A673 (cell line): ENCODE measurements around the gene ZCCHC24. TPM values are rescaled to one million over a fixed set of nuclear protein-coding genes. Genes with fewer than 3 reads are reported as not detected.

ENCODE experiments used
- BruUV-seq: library from RNA; stranded (reverse); fragments of 400-500 nt; replicated peaks from 2 replicates; lab custom pipeline; 2021; lab: Mats Ljungman, UMichigan
- CTCF ChIA-PET: fragments of 300-600 bp; sonication (Branson Sonifier 250); formaldehyde crosslinking; loops from one replicate; lab custom pipeline; 2022; ENCODE audit warnings: antibody characterized with exemption; lab: Charles Lee
- POLR2A ChIA-PET: fragments of 300-600 bp; sonication (Branson Sonifier 250); formaldehyde crosslinking; loops from one replicate; lab custom pipeline; 2022; ENCODE audit warnings: antibody characterized with exemption; ENCODE audit not compliant: low non-redundant PET; lab: Charles Lee
- DNase-seq: peaks from one replicate; pipeline ENCODE4 v3.0.0-alpha.2; 2015; ENCODE audit warnings: low spot score
- H3K27ac ChIP-seq: fragments of 200-600 bp; sonication (generic); 2 replicates; pipeline ENCODE4 v1.5.1; 2016; ENCODE audit warnings: mixed run types, low read depth, mild to moderate bottlenecking, mixed read lengths, antibody characterized with exemption, low read length; ENCODE audit not compliant: poor library complexity, severe bottlenecking
- H3K27me3 ChIP-seq: fragments of 200-600 bp; sonication (generic); replicated peaks from 2 replicates; pipeline ENCODE4 v1.6.1; 2017; ENCODE audit warnings: mixed run types, low read depth, mild to moderate bottlenecking, mixed read lengths, antibody characterized with exemption, low read length; ENCODE audit not compliant: insufficient read depth, poor library complexity
- H3K36me3 ChIP-seq: fragments of 200-600 bp; sonication (generic); 2 replicates; pipeline ENCODE4 v1.6.1; 2016; ENCODE audit warnings: mixed run types, mild to moderate bottlenecking, mixed read lengths, antibody characterized with exemption, low read length; ENCODE audit not compliant: insufficient read depth, poor library complexity, severe bottlenecking
- H3K4me1 ChIP-seq: fragments of 200-600 bp; sonication (generic); 2 replicates; pipeline ENCODE4 v1.6.1; 2017; ENCODE audit warnings: mixed run types, mild to moderate bottlenecking, mixed read lengths, antibody characterized with exemption, low read length; ENCODE audit not compliant: insufficient read depth, poor library complexity, severe bottlenecking
- H3K4me3 ChIP-seq: fragments of 200-600 bp; sonication (generic); 2 replicates; pipeline ENCODE4 v1.5.1; 2016; ENCODE audit warnings: low read depth, mixed run types, mild to moderate bottlenecking, mixed read lengths, low read length; ENCODE audit not compliant: poor library complexity, severe bottlenecking
- H3K9me3 ChIP-seq: fragments of 200-600 bp; sonication (generic); 2 replicates; pipeline ENCODE4 v1.6.1; 2016; ENCODE audit warnings: mixed run types, low read depth, mild to moderate bottlenecking, mixed read lengths, antibody characterized with exemption, low read length; ENCODE audit not compliant: poor library complexity, severe bottlenecking
- EZH2 ChIP-seq: fragments of 200-600 bp; sonication (generic); IDR thresholded peaks from 2 replicates; pipeline ENCODE4 v1.6.1; 2017; ENCODE audit warnings: borderline replicate concordance, low read depth, mild to moderate bottlenecking, mixed read lengths, antibody characterized with exemption, low read length; ENCODE audit not compliant: poor library complexity, severe bottlenecking
- intact Hi-C: fragments of 100-400 bp; cut with micrococcal nuclease; formaldehyde crosslinking; loops from one replicate; pipeline ENCODE4 v1.10.0; 2022; ENCODE audit not compliant: unreplicated experiment
- total RNA-seq: library from RNA; stranded (reverse); gene quantifications from 2 replicates; pipeline ENCODE4 v1.2.3, GENCODE V29; 2021
- TF ChIP-seq, protein P1 (sequence below): fragments of 300-800, 200-600 bp; sonication (generic); conservative IDR thresholded peaks from 2 replicates; pipeline ENCODE4 v1.5.1; 2017; ENCODE audit warnings: low read depth, mild to moderate bottlenecking, antibody characterized with exemption, low read length, moderate library complexity, mixed read lengths

Gene ZCCHC24
- total RNA-seq, 1 experiment from 2014 or later: 9.8 TPM

DNA sequence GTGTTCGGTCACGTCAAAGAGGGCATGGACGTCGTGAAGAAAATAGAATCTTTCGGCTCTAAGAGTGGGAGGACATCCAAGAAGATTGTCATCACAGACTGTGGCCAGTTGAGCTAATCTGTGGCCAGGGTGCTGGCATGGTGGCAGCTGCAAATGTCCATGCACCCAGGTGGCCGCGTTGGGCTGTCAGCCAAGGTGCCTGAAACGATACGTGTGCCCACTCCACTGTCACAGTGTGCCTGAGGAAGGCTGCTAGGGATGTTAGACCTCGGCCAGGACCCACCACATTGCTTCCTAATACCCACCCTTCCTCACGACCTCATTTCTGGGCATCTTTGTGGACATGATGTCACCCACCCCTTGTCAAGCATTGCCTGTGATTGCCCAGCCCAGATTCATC, 91.7 kb downstream of the ZCCHC24 start:
- POLR2A ChIA-PET: no interaction called here
- CTCF ChIA-PET: interaction anchor here (0.6 kb wide), 1 partner anchor 153 kb away, joined by 3 read pairs; no protein-coding TSS in a partner anchor
- Histone ChIP-seq H3K27ac (no peak overlapping the region), H3K9me3 (no peaks in the 10 kb centered on the region), H3K27me3 (no peaks in the 10 kb centered on the region), H3K4me3 (no peak overlapping the region), H3K36me3 (peaks cover 73% of the 10 kb centered on the region), H3K4me1 (peaks cover 4% of the 10 kb centered on the region)
- BruUV-seq: no TSS peak
- no peak for DNase-seq
- intact Hi-C loops: no loop called here
- no peak for TF ChIP-seq EZH2
- TF ChIP-seq, protein P1, sequence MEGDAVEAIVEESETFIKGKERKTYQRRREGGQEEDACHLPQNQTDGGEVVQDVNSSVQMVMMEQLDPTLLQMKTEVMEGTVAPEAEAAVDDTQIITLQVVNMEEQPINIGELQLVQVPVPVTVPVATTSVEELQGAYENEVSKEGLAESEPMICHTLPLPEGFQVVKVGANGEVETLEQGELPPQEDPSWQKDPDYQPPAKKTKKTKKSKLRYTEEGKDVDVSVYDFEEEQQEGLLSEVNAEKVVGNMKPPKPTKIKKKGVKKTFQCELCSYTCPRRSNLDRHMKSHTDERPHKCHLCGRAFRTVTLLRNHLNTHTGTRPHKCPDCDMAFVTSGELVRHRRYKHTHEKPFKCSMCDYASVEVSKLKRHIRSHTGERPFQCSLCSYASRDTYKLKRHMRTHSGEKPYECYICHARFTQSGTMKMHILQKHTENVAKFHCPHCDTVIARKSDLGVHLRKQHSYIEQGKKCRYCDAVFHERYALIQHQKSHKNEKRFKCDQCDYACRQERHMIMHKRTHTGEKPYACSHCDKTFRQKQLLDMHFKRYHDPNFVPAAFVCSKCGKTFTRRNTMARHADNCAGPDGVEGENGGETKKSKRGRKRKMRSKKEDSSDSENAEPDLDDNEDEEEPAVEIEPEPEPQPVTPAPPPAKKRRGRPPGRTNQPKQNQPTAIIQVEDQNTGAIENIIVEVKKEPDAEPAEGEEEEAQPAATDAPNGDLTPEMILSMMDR: no peak

DNA sequence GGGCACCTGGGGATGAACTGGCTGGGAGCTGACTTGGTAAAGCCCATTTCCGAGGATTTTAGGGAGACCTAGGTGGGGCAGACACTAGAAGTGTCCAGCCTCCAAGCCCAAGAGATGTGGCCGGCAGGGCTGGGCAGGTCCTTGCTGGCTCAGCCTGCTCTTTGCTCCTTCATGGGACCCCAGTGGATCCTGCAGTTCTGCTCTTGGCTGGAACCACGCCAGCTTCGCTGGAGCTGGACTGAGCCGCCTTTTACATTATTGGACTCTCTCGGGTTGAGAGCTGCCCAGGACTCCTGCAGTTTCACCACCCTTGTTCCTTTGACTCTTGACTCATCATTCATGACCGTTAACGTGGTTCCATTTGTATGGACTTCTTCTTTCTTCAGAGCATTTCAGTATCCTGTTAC, 92.4 kb downstream of the ZCCHC24 start:
- Histone ChIP-seq H3K27me3 (no peaks in the 10 kb centered on the region), H3K27ac (no peak overlapping the region), H3K4me1 (peaks cover 10% of the 10 kb centered on the region), H3K36me3 (peaks cover 73% of the 10 kb centered on the region), H3K4me3 (no peak overlapping the region), H3K9me3 (no peaks in the 10 kb centered on the region)
- intact Hi-C loops: no loop called here
- no TSS peak for BruUV-seq
- no peak for DNase-seq
- ChIA-PET POLR2A (no interaction called here), CTCF (no interaction called here)
- TF ChIP-seq, protein P1: no peak

DNA sequence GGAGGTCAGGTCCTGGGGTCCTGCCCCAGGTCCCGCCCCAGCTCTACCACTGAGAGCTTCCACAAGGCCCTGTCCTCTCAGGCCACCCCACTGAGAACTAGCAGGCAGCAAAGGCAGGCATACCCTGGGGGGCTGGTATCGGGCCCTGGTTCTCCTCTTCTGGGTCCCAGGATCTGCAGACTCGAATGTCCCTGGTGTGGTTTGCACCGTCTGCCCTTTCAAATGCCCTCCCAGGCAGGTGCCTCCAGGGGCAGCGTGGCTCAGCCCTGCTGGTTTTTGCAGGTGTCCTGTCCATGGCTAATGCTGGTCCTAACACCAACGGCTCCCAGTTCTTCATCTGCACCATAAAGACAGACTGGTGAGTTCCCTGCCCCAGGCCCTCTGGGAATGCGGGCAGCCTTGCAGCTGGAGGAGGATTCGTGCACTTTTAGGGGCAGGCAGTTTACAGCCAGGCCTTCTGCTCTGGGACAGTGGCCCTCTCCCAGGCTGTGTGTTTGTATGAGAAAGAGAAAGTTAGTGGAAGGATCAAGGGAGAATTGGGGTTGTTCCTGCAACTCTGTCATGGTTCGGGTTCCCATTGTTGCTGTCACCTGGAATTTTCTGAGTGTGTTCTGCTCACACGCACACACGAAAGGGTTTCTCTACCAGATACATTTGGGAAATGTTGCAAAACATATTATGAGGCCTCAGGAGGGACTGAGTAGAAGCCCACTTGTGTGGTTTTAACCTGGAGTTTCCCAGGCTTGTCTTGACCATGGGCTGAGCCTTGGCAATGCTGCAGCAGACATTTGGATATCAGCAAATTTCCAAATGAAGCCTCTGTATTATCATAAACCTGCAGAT, 93.2 kb downstream of the ZCCHC24 start:
- Histone ChIP-seq H3K4me1 (peaks cover 10% of the 10 kb centered on the region), H3K4me3 (no peak overlapping the region), H3K9me3 (no peaks in the 10 kb centered on the region), H3K36me3 (peaks cover 73% of the 10 kb centered on the region), H3K27ac (no peak overlapping the region), H3K27me3 (no peaks in the 10 kb centered on the region)
- ChIA-PET POLR2A (no interaction called here), CTCF (no interaction called here)
- TF ChIP-seq, protein P1: no peak
- no peak for TF ChIP-seq EZH2
- intact Hi-C loops: no loop called here
- BruUV-seq: no TSS peak
- DNase-seq: no peak
